NCI-H345 treated with DMSO at 0.1 percent for 48 hours (cell line): ENCODE data around the gene TBC1D17.

Experiments
- DNase-seq: peaks from one replicate; lab custom pipeline; 2025; ENCODE audit not compliant: unreplicated experiment; lab: John Stamatoyannopoulos, UW

The TBC1D17 gene

GRCh38 chr19:49875177-49875576, 2.3 kb upstream of the TBC1D17 start:
- DNase-seq, result no peak

GRCh38 chr19:49875857-49876421, 1.6 kb upstream of the TBC1D17 start:
- no peak for DNase-seq

DNA sequence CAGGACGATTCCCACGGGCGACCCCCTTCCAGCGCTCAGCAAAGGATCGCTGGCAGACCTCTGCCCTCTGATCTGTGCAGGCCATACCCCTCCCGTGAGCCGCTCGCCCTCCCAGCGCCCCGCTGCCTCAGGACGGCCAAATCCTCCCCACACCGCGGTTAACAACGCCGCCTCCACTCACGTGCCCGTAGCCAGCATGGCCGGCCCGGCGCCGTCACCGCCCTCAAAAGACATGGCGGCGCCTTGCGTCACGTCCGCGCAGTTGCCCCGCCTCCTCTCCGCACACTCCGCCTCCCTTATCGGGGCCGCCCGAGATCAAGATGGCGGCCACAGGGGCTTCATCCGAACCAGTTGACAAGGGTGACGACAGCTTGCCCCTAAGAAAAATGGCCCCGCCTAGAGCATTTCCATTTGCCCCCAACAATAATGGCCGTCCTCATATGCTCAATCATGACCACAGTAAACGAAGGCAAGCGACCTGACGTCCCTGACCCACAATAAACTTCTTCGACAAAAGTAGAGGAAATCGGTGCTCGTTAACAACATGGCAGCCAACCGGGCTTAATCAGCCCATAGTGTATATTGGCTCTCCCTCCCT, 981 bp upstream of the TBC1D17 start:
- DNase-seq, result peak; percentile 89

DNA sequence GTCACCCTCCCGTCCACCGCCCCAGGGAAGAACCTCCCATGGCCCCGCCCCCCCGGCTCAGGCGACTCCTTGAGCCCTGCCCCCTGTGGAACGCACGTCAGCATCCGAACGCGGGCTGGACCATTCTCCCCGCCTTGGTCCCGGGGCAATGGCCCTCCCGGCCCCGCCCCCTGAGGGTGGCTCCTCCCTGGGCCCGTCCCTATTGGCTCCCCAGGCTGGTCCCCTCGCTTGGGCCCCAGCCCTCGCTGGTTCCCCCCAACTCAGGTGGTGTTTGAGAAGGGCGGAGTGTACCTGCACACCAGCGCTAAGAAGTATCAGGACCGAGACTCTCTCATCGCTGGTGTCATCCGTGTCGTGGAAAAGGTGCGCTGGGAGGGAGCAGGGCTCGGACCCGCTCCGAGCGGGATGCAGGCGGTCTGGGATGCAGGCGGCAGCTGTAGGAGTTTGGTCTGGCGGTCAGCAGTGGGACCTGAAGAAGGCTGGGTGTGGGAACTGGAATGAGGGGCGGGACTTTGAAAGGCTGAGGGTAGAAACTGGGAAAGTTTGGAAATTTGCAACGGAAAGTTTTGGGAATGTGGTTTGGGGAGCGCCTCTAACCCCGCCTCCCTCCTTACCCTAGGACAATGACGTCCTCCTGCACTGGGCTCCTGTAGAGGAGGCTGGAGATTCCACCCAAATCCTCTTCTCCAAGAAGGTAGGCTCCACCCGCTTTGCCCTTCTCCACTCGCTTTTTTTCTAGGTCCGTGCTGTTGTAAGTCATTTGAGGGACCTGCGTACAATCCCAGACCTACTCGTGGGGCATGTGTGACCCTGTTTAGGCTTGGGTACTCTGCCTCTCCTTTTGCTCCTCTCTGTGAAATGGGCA, 609 bp downstream of the TBC1D17 start:
- peak; percentile 66 for DNase-seq

DNA sequence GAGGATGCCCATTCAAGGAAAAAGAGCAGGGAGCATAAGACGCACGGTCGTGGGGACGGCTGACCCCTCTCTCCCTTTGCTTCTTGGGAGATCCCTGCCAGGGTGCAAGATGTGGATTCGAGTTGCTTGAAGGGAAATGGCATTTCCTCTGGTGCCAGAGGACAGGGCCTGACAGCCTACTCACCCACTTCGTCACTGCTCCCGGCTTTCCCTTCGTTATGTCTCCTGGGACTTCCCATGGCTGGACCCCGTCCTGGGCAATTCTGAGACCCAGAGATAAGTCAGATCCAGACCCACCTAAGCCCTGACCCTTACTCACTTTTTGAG, 1.2 kb downstream of the TBC1D17 start:
- no peak for DNase-seq

DNA sequence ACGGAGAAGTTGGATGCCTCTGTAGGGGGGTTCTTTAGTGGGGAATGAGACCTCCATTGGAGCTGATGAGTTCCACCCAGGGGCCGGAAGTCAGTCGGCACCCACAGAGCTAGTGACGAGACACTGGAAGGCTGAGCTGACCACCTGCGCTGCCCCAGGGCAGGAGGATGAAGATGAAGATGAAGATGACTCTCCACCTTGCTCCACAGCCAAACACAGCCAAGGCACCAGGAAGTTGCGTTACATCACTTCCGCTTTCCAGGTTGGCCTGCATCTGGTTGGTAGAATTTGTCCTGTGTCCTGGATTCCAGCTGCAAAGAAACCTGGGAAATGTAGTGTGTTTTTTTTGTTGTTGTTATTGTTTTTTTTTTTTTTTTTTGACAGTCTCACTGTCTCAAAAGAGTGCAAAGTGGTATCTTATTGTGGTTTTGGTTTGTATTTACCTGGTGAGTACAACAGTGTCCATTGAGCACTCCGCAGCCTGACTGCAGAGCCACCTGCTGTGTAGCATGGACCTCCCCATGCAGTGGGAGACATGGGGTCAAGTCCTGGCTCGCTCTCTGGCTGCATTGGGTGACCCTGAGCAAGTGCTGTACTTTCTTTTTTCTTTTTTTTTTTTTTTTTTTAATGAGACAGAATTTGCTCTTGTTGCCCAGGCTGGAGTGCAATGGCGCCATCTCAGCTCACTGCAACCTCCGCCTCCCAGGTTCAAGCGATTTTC, 1.9 kb downstream of the TBC1D17 start:
- no peak for DNase-seq

DNA sequence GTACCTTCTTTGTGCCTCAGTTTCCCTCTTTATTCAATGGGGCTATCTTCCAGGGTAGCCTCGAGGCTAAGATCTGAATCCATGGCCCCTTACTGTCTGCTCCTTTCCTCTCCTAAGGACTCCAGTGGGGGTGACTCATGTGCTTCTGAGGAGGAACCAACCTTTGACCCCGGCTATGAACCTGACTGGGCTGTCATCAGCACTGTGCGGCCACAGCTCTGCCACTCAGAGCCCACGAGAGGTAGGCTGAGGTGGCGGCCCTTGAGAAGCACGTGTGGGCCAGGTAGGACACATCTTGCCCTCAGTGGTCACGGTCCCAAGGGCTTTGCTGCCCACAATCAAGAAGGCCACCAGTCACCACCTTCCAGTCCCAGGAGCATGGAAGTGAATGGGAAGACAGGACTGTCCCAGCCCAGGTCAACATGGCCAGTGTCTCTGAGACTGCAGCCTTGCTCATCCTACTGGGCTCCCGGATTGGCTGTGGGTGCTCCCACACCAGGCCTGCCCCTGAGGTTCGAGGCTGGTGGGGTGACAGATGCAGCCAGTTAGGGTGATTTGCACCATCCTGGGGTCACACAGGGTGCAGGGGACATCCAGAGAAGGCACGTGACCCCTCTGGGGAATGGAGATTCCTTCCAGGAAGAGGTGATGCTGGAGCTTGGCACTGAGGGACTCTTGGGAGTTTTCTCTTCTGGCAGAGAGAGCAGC, 2.8 kb downstream of the TBC1D17 start:
- DNase-seq, result no peak

GRCh38 chr19:49881186-49881585, 3.7 kb downstream of the TBC1D17 start:
- DNase-seq, result no peak

GRCh38 chr19:49881672-49882394, 4.3 kb downstream of the TBC1D17 start:
- no peak for DNase-seq

- no peak for DNase-seq
These were observed 5.1 kb downstream of the TBC1D17 start for GRCh38 chr19:49882643-49883042.

DNA sequence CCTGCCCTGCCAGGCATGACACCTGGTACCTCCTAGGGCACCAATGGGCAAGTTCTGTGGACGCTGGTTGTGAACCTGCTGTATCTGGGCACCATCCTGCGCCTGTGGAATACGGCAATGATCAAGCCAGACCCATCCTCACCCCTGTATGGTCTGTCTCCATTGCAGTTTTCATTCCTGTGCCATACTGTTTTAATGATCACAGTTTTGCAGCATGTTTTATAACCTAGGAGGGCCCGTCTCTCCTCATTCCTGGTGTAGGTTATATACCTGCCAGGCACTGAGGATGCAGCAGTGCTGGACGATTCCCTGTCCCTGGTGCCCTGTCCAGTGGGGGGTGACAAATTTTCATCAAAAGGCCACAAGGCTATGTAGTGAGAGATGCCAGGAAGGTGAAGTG, 5.6 kb downstream of the TBC1D17 start:
- no peak for DNase-seq

- no peak for DNase-seq
These were observed 6.6 kb downstream of the TBC1D17 start for GRCh38 chr19:49884109-49884508.

DNA sequence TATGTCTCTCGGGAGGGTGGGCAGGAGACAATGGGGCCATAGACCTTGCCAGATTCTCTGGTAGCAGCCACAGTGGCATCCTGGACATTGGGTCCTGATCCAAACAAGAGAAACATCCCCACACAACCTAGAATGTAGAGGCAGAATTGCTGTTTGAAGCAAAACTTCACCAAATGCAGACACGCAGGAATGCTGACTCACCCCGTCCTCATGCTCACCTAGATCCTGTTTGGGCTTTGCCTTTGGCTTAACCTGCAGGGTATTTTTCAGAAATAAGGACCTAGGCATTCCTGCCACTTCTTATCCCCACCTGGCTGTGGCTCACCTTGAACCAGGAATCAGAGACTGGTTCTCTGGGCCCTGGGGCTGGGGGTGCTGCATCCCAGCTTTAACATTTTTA, 7.3 kb downstream of the TBC1D17 start:
- DNase-seq, result no peak

DNA sequence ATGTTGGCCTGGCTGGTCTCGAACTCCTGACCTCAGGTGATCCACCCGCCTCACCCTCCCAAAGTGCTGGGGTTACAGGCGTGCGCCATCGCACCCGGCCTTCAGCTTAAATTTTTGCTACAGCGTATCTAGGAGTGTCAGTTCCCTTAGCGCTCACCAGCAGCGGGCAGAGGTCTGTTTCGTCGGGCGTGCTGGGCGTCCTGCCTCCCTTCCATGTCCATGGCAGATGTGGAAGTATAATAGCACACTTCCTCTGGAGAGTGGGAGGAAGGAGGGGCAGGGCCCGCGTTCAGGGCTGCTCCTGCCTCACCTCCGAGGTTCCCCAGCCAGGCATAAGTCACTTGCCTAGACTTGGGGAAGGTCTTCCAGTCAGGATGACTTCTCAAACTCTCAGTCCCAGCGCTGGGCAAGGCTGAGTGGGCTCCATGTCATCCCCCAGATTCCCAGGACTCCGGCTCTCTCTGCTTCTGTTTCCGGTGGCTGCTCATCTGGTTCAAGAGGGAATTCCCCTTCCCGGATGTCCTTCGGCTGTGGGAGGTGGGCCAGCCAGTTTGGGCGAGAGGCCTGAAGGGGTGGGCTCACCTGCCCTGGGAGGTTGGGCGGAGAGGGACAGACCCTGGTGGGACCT, 9.6 kb downstream of the TBC1D17 start:
- DNase-seq, result no peak

DNA sequence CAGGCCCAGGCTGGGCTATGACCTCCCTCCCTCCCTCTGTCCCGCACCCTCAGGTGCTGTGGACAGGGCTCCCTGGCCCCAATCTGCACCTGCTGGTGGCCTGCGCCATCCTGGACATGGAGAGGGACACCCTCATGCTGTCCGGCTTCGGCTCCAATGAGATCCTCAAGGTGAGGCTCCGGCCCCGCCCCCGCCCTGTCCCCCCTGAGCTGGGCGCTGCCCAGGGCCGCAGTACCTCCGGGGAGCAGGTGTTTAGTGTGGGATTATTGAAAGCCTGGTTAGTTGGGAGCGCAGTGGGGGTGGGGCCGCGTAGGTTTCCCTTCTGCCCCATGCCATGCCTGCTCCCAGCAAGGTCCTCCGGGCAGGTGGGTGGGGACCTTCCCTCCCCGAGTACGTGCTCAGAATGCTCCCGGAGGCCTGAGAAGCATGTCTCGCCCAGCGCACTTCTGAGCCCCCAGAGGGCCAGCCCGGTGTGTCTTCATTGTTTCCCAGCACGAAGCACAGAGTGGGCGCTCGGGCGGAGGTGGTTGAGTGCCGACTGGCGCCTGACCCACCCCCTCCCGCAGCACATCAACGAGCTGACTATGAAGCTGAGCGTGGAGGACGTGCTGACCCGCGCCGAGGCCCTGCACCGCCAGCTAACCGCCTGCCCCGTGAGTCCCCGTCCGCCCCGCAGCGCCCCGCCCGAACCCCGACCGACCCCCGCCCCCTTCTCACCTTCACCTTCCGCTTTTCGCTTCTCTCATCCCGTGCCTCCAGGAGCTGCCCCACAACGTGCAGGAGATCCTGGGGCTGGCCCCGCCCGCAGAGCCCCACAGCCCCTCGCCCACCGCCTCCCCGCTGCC, 10.4 kb downstream of the TBC1D17 start:
- no peak for DNase-seq

- DNase-seq, result no peak
These were observed 11.0 kb downstream of the TBC1D17 start for GRCh38 chr19:49888510-49888824.

DNA sequence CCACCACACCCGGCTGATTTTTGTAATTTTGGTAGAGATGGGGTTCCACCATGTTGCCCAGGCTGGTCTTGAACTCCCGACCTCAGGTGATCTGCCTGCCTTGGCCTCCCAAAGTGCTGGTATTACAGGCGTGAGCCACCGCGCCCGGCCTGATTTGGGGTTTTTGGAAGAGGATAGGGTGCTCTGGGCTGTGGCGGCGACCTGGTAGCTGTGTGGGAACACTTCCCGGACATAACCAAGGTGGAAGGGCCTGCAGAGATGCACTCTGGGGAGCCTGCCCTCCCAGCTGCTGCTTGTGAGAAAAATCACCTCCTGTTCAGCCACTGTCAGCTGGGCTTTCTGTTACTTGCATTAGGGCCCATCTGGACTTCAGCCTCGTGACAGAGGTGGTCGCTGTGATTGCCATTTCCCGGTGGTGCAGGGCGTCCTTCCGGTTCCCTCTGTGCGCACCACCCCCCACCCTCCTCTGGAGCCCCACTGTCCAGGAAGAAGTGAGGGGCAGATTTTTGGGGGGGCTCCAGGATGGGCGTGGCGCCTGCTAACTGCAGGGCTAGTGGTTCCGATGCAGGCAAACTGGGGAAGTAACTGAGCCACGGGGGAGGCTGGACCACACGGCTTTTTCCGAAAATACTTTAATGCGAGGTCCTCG, 11.7 kb downstream of the TBC1D17 start:
- no peak for DNase-seq

DNA sequence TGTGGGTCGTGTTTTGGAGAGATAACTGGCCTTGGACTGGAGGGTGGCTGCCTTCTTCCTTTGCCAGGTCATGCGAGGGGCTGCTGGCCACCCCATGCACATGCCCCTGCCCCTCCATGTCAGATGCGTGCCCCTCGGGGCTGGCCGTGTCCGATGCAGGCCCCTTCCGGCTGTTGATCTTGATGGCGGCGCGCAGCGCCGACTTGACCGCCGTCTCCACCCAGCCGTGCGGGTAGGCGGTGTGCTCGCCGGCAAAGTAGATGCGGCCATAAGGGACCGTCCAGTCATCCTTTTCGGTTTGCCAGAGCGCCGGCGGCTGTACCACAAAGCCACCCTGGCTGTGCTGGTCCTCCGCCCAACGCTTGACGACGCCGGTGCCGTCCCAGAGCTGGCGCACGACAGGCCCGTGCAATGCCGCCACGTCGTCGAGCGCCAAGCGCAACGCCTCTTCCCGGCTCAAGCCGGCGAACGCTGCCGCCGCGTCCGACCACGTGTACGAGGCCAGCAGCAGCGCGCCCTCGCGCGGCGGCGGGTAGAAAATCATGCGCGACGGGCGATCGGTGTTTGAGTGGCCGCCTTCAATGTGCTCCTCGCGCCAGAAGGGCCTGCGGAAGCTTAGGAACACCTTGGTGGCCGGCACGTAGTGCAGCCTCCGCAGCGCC, 12.3 kb downstream of the TBC1D17 start:
- no peak for DNase-seq
